Uterus (tissue), 2 donors: Measurements from ENCODE around the gene NINL.

ENCODE experiments used
- CTCF ChIP-seq, 4 experiments: fragments of 200-600 bp in 2 of 4; fragments of 450-650 bp in 2 of 4; sonication (generic) in 2 of 4; IDR thresholded peaks; one replicate each; pipeline ENCODE4 v1.5.1; 2016 to 2019; ENCODE audit warnings: antibody characterized with exemption in 4 of 4, mild to moderate bottlenecking in 2 of 4, moderate library complexity in 1 of 4
- POLR2A ChIP-seq, 2 donors: fragments of 450-650 bp; IDR thresholded peaks; one replicate each; pipeline ENCODE4 v1.6.1; 2016; ENCODE audit warnings: antibody characterized with exemption in 2 of 2, mild to moderate bottlenecking in 1 of 2, moderate library complexity in 1 of 2

DNA sequence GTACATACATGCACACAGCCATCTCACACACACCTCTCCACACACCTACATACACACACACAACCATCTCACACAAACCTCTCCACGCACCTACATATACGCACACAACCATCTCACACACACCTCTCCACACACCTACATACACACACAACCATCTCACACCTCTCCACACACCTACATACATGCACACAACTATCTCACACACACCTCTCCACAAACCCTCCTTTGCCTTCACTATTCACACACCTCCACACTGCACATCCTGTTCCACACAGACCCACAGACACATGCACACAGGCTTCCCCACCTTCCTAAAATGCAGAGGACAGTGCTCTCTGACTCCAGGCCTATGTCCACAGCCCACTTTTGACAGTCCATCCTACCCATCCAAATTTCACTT, 16.3 kb upstream of the NINL start:
- TF ChIP-seq CTCF (IDR thresholded peaks at IDR 0.05) = no peak
- no peak for TF ChIP-seq POLR2A (IDR thresholded peaks at IDR 0.05)
